Measurements from ENCODE around the gene P2RX6. TPM values are rescaled to one million over a fixed set of nuclear protein-coding genes. Genes with fewer than 3 reads are reported as not detected.
A peak's percentile ranks its signal among the peaks of the same experiment; 100 is the strongest.

P2RX6 gene
- total RNA-seq: 1 to 10 TPM in 1 of 6 experiments, under 1 TPM in 4, not detected in 1; 0.09 to 1.4 (median 0.42) TPM
- long read RNA-seq: 0 reads

- intact Hi-C loops (cut with DNase I): no loop called here
- no peak for TF ChIP-seq POLR2A (IDR thresholded peaks at IDR 0.05)
- TF ChIP-seq, protein P1, sequence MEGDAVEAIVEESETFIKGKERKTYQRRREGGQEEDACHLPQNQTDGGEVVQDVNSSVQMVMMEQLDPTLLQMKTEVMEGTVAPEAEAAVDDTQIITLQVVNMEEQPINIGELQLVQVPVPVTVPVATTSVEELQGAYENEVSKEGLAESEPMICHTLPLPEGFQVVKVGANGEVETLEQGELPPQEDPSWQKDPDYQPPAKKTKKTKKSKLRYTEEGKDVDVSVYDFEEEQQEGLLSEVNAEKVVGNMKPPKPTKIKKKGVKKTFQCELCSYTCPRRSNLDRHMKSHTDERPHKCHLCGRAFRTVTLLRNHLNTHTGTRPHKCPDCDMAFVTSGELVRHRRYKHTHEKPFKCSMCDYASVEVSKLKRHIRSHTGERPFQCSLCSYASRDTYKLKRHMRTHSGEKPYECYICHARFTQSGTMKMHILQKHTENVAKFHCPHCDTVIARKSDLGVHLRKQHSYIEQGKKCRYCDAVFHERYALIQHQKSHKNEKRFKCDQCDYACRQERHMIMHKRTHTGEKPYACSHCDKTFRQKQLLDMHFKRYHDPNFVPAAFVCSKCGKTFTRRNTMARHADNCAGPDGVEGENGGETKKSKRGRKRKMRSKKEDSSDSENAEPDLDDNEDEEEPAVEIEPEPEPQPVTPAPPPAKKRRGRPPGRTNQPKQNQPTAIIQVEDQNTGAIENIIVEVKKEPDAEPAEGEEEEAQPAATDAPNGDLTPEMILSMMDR (IDR thresholded peaks at IDR 0.05): no peak
- Histone ChIP-seq H3K36me3 (no peaks in the 10 kb centered on the region), H3K4me1 (peaks cover 0 to 6% (median 0%) of the 10 kb centered on the region in 4 donors), H3K4me3 (peak within 1 kb of the TSS; percentile 30 to 41 (median 33)), H3K27ac (peak within 1 kb of the TSS in 2 of 3 donors; percentile 67 to 68), H3K9me3 (no peaks in the 10 kb centered on the region), H3K27me3 (no peaks in the 10 kb centered on the region)
- 32% methylated on average over 10 of the region's 12 CpGs for WGBS (ENCODE audit: insufficient coverage, low coverage, low lambda C conversion rate, missing lambda C conversion rate)
- peak; percentile 20 to 47 (median 38) for ATAC-seq
- DNase-seq: peak in 2 of 3 donors; percentile 18 to 52
Measured at GRCh38 chr22:21014726-21015465, at the start of gene P2RX6. Gene P2RX6 (plus strand): TSS chr22:21015165. CDS start chr22:21015175, 10 bp downstream.

DNA sequence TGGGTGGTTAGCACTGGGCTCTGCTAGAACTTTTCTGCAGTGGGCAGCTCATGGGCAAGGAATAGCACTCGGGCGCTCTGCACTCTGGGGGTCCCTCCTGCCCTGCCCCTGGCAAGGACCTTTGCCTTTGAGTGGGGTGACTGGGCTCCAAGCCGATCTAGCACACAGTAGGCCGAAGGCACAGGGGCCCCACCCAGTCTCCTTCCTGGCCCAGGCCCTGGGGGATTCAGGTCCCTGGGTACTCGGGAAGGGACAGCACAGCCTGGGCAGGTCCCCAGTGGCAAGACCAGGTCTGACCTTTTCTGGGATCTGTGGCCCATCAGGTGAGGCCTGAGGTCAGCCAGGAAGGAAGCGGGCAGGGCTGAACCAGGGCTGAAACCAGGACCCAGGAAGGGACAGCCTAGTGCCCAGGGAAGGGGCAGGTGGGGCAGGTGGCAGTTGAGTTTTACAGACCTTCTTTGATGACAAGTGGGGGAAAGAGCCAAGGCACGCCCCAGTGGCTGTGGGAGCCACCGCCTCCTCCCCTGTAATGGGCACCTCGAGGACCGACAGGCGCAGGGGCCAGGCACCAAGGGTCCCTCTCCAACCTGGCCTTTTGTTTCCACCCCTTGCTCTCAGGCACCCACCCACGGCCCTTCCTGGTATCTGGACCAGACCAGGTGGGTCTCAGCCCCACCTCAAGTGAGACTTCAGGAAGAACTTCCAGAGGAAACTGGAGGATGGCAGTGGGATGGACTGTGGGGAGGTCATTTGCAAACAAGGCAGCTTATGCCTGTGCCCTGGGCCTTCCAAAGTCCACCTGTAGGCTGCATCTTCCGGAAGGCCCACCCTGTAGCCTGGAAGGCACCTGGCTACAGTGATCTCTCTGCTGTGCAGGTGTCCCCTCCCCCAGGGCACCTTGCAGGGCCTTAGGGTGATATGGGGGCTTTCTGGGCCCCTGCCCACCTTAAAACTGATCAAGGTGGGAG is 48.8 kb upstream of the P2RX6 start:
- ATAC-seq (peak in 1 of 4 donors; percentile 5), DNase-seq (no peak)
- 80% methylated on average over 4 of the region's 13 CpGs for WGBS (ENCODE audit: insufficient coverage, low coverage, low lambda C conversion rate, missing lambda C conversion rate)
- Histone ChIP-seq H3K9me3 (no peaks in the 10 kb centered on the region), H3K36me3 (no peaks in the 10 kb centered on the region), H3K27me3 (no peaks in the 10 kb centered on the region), H3K4me1 (peaks cover 0 to 5% (median 0%) of the 10 kb centered on the region in 4 donors), H3K27ac (no peak overlapping the region), H3K4me3 (no peak overlapping the region)
- TF ChIP-seq, protein P1 (IDR thresholded peaks at IDR 0.05): no peak
- no peak for TF ChIP-seq POLR2A (IDR thresholded peaks at IDR 0.05)
- intact Hi-C loops (cut with DNase I): no loop called here

GRCh38 chr22:20966883-20967696 is 47.9 kb upstream of the P2RX6 start, which contains the start of gene AIFM3:
Gene AIFM3 (plus strand): TSS chr22:20967255. CDS start chr22:20967945, 690 bp downstream.
- ATAC-seq: no peak
- no peak within 1 kb of the TSS for H3K27ac ChIP-seq
- peaks cover 0 to 5% (median 0%) of the 10 kb centered on the region in 4 donors for H3K4me1 ChIP-seq
- H3K4me3 ChIP-seq: no peak within 1 kb of the TSS
- DNase-seq: no peak
- no peaks in the 10 kb centered on the region for H3K36me3 ChIP-seq
- no peak for TF ChIP-seq POLR2A (IDR thresholded peaks at IDR 0.05)
- TF ChIP-seq, protein P1 (IDR thresholded peaks at IDR 0.05): no peak
- H3K27me3 ChIP-seq: no peaks in the 10 kb centered on the region
- no peaks in the 10 kb centered on the region for H3K9me3 ChIP-seq
- WGBS (ENCODE audit: insufficient coverage, low coverage, low lambda C conversion rate, missing lambda C conversion rate): 79% methylated on average over 10 of the region's 22 CpGs
- intact Hi-C loops (cut with DNase I): no loop called here

DNA sequence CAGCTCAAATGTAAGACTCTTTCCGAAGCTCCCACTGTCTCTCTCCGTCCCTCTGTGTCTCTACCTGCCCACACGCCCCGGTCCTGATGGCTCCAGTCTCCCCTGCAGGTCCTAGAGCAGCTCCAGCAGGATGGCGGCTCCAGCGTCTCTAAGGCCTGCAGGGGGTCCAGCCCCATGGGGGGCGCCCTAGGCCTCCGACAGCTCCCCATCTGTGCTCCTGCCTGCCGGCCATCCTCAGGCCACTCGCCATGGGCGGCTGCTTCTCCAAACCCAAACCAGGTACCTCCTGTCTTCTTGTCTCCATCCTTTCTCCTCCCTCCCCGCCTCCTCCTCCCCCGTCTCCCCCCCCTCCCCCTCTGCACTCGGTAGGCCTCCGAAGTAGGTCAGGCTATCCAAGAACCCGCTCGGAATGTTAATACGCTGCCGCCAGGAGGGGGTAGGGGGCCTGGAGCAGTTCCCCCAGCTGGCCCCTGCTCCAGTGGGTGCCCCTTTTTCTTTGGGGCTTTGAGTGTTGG is 47.2 kb upstream of the P2RX6 start:
- no peaks in the 10 kb centered on the region for H3K9me3 ChIP-seq
- 61% methylated on average over 11 of the region's 19 CpGs for WGBS (ENCODE audit: insufficient coverage, low coverage, low lambda C conversion rate, missing lambda C conversion rate)
- ATAC-seq (no peak), DNase-seq (no peak)
- H3K4me3 ChIP-seq: no peak overlapping the region
- TF ChIP-seq, protein P1 (IDR thresholded peaks at IDR 0.05): no peak
- no peak for TF ChIP-seq POLR2A (IDR thresholded peaks at IDR 0.05)
- intact Hi-C loops (cut with DNase I): no loop called here
- peaks cover 0 to 5% (median 0%) of the 10 kb centered on the region in 4 donors for H3K4me1 ChIP-seq
- no peaks in the 10 kb centered on the region for H3K36me3 ChIP-seq
- no peak overlapping the region for H3K27ac ChIP-seq
- no peaks in the 10 kb centered on the region for H3K27me3 ChIP-seq

All from right lobe of liver (tissue), 6 donors.